IMR-90 (cell line): ENCODE measurements around the gene CHRNA1. TPM values are rescaled to one million over a fixed set of nuclear protein-coding genes. Genes with fewer than 3 reads are reported as not detected.

Experiments
- ATAC-seq: fragments of 200-7000 bp; cut with Tn5 transposase; 2 replicates; pipeline ENCODE4 v1.9.1; 2020; ENCODE audit warnings: low read depth, mild to moderate bottlenecking, moderate library complexity
- BruUV-seq: library from RNA; stranded (reverse); fragments of 400-500 nt; replicated peaks from 2 replicates; lab custom pipeline; 2021; lab: Mats Ljungman, UMichigan
- CTCF ChIA-PET: fragments of 300-600 bp; formaldehyde crosslinking; extraction: SDS; loops from one replicate; lab custom pipeline; 2021; ENCODE audit warnings: antibody characterized with exemption; lab: Yijun Ruan, JAX
- POLR2A ChIA-PET: fragments of 300-600 bp; sonication (Branson Sonifier 250); formaldehyde crosslinking; loops from one replicate; lab custom pipeline; 2022; ENCODE audit warnings: antibody characterized with exemption; ENCODE audit not compliant: unreplicated experiment; lab: Charles Lee
- DNase-seq: peaks from one replicate; pipeline ENCODE4 v3.0.0; 2013
- H2AFZ ChIP-seq: replicated peaks from 2 replicates; pipeline ENCODE3; 2013; ENCODE audit warnings: low read length, mild to moderate bottlenecking; ENCODE audit not compliant: poor library complexity
- H2AK5ac ChIP-seq: 2 replicates; pipeline ENCODE4 v1.6.1; 2013; ENCODE audit warnings: low read depth, low read length, inconsistent platforms
- H2AK9ac ChIP-seq: replicated peaks from 2 replicates; pipeline ENCODE3; 2013; ENCODE audit warnings: mild to moderate bottlenecking, low read depth, low read length, moderate library complexity; ENCODE audit not compliant: poor library complexity
- H2BK120ac ChIP-seq: 2 replicates; pipeline ENCODE4 v1.6.1; 2013; ENCODE audit warnings: low read depth, low read length, inconsistent platforms
- H2BK15ac ChIP-seq: 3 replicates; pipeline ENCODE4 v1.6.1; 2013; ENCODE audit warnings: low read depth, low read length, inconsistent platforms
- H2BK20ac ChIP-seq: 2 replicates; pipeline ENCODE4 v1.6.1; 2013; ENCODE audit warnings: low read depth, mild to moderate bottlenecking, inconsistent platforms, low read length, moderate library complexity
- H2BK5ac ChIP-seq: 2 replicates; pipeline ENCODE4 v1.6.1; 2013; ENCODE audit warnings: mild to moderate bottlenecking, low read depth, low read length, inconsistent platforms; ENCODE audit not compliant: poor library complexity, severe bottlenecking
- H3K14ac ChIP-seq: replicated peaks from 2 replicates; pipeline ENCODE4 v1.6.1; 2013; ENCODE audit warnings: low read depth, low read length, inconsistent platforms
- H3K18ac ChIP-seq: 2 replicates; pipeline ENCODE4 v1.6.1; 2013; ENCODE audit warnings: low read depth, low read length, control low read depth
- H3K23ac ChIP-seq: 2 replicates; pipeline ENCODE4 v1.6.1; 2013; ENCODE audit warnings: low read depth, low read length, inconsistent platforms
- H3K27ac ChIP-seq: 2 replicates; pipeline ENCODE4 v1.5.1; 2013; ENCODE audit warnings: mild to moderate bottlenecking, control low read depth, low read length; ENCODE audit not compliant: insufficient read depth
- H3K27me3 ChIP-seq: 2 replicates; pipeline ENCODE4 v1.6.1; 2013; ENCODE audit warnings: low read length; ENCODE audit not compliant: control insufficient read depth, insufficient read depth
- H3K36me3 ChIP-seq: 2 replicates; pipeline ENCODE4 v1.6.1; 2013; ENCODE audit warnings: low read length, mixed read lengths; ENCODE audit not compliant: control insufficient read depth, insufficient read depth
- H3K4ac ChIP-seq: 2 replicates; pipeline ENCODE4 v1.6.1; 2013; ENCODE audit warnings: low read depth, low read length, inconsistent platforms
- H3K4me1 ChIP-seq: 2 replicates; pipeline ENCODE4 v1.6.1; 2013; ENCODE audit warnings: low read length, mixed read lengths; ENCODE audit not compliant: control insufficient read depth, insufficient read depth
- H3K4me2 ChIP-seq: 2 replicates; pipeline ENCODE4 v1.6.1; 2013; ENCODE audit warnings: low read depth, mild to moderate bottlenecking, control low read depth, low read length, moderate library complexity
- H3K4me3 ChIP-seq: 2 replicates; pipeline ENCODE4 v1.5.1; 2013; ENCODE audit warnings: low read depth, mild to moderate bottlenecking, control low read depth, low read length, moderate library complexity; ENCODE audit not compliant: insufficient read depth
- H3K56ac ChIP-seq: 2 replicates; pipeline ENCODE4 v1.6.1; 2013; ENCODE audit warnings: low read length, inconsistent platforms; ENCODE audit not compliant: insufficient read depth; ENCODE audit errors: extremely low read depth
- H3K79me1 ChIP-seq, 2 experiments: 2 replicates each; pipeline ENCODE4 v1.6.1; 2013; ENCODE audit warnings: low read length in 2 of 2, inconsistent platforms in 1 of 2, low read depth in 1 of 2
- H3K9ac ChIP-seq: 2 replicates; pipeline ENCODE4 v1.6.1; 2013; ENCODE audit warnings: low read depth, low read length, control low read depth
- H3K9me1 ChIP-seq: 2 replicates; pipeline ENCODE4 v1.6.1; 2013; ENCODE audit warnings: low read length, inconsistent platforms; ENCODE audit not compliant: insufficient read depth
- H3K9me3 ChIP-seq: 2 replicates; pipeline ENCODE4 v1.6.1; 2013; ENCODE audit warnings: low read length; ENCODE audit not compliant: control insufficient read depth, insufficient read depth
- H4K20me1 ChIP-seq: 2 replicates; pipeline ENCODE4 v1.6.1; 2013; ENCODE audit warnings: low read length, inconsistent platforms; ENCODE audit not compliant: insufficient read depth
- H4K5ac ChIP-seq: 2 replicates; pipeline ENCODE4 v1.6.1; 2013; ENCODE audit warnings: mild to moderate bottlenecking, low read depth, low read length, control low read depth
- H4K8ac ChIP-seq, 2 experiments: 2 replicates each; pipeline ENCODE4 v1.6.1; 2013; ENCODE audit warnings: low read depth in 2 of 2, low read length in 2 of 2, control low read depth in 1 of 2, inconsistent platforms in 1 of 2
- H4K91ac ChIP-seq: 2 replicates; pipeline ENCODE4 v1.6.1; 2013; ENCODE audit warnings: low read depth, low read length, inconsistent platforms; ENCODE audit not compliant: insufficient read depth
- BHLHE40 ChIP-seq: fragments of 150-350 bp; IDR thresholded peaks from 2 replicates; pipeline ENCODE4 v1.6.1; 2016; ENCODE audit warnings: mild to moderate bottlenecking, low read depth, low read length
- MAFK ChIP-seq: IDR thresholded peaks from 2 replicates; pipeline ENCODE4 v1.6.1; 2012; ENCODE audit warnings: low read depth, low read length, improper control_type of control experiment
- SMC3 ChIP-seq: fragments of 150-350 bp; IDR thresholded peaks from 2 replicates; pipeline ENCODE4 v1.6.1; 2016; ENCODE audit warnings: low read depth, mild to moderate bottlenecking, antibody characterized with exemption, low read length, moderate library complexity
- WGBS, 2 experiments: methylation state at CpG; one replicate each; pipeline versions ENCODE4 v1.1.5 to v1.1.7; 2013; ENCODE audit warnings: missing lambda C conversion rate in 2 of 2; ENCODE audit not compliant: insufficient read length in 1 of 2; ENCODE audit errors: extremely low coverage in 2 of 2; 5-methylcytosine and 5-hydroxymethylcytosine counted together
- dilution Hi-C: fragments of 300-500 bp; cut with HindIII; formaldehyde crosslinking; loops from one replicate; pipeline ENCODE4 v1.14.3; 2018; ENCODE audit warnings: low sequenced_read_pairs; ENCODE audit not compliant: unreplicated experiment
- in situ Hi-C: fragments of 300-500 bp; cut with MboI; formaldehyde crosslinking; loops from 3 replicates; pipeline ENCODE4 v1.14.3; 2019; ENCODE audit warnings: low sequenced_read_pairs, inconsistent platforms, mixed read lengths
- intact Hi-C: fragments of 100-400 bp; cut with micrococcal nuclease; formaldehyde crosslinking; loops from 2 replicates; pipeline ENCODE4 v1.10.0; 2022
- polyA plus RNA-seq, 3 experiments: library from polyadenylated mRNA; depleted of rRNA; stranded (reverse); fragments of >200 nt; gene quantifications; 2 replicates each; pipeline ENCODE4 v1.2.3, GENCODE V29; 2012; ENCODE audit warnings: low replicate concordance in 1 of 3
- total RNA-seq: library from RNA; depleted of rRNA; stranded (reverse); fragments of >200 nt; gene quantifications from 2 replicates; pipeline ENCODE4 v1.2.3, GENCODE V29; 2012
- TF ChIP-seq, protein P1 (sequence below): conservative IDR thresholded peaks from 2 replicates; pipeline ENCODE4 v1.5.1; 2012; ENCODE audit warnings: mild to moderate bottlenecking, low read depth, low read length, improper control_type of control experiment

CHRNA1 gene
- total and polyA plus RNA-seq, 2 of the 4 experiments (the other 2 are of a cell fraction): 0.75 to 0.90 TPM

DNA sequence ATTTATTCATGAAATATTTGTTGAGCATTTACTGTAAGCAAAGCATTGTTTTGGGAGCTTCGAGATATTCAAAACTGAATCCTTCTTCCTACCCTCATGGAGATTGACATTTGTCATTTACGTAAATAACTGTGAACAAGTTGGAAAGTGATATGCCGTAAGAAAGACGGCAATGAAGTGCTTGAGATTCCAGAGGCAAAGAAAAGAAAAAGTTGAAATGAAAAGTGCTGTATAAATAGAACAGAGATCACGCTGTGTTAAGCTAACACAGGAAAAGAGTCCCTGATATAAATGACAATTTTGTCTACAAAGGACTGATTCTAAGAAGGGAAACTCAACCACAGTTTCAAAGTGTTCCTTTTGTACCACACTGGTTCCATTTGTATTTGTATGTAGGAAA, 1.8 kb downstream of the CHRNA1 start:
- POLR2A ChIA-PET: no interaction called here
- no peak overlapping the region; the same call in 1 of the 2 replicates for H3K4me2 ChIP-seq

More for the DNA sequence above, 1.8 kb downstream of the CHRNA1 start:
- Histone ChIP-seq H2AK9ac (no peak overlapping the region), H2BK120ac (peak overlapping the region; percentile 38; the same call in 1 of the 2 replicates), H3K18ac (peak overlapping the region; percentile 90), H4K5ac (peak overlapping the region; percentile 75), H3K36me3 (no peaks in the 10 kb centered on the region), H3K9me1 (peaks cover 26% of the 10 kb centered on the region), H4K8ac (peak overlapping the region; percentile 48 to 49; a peak in 2 of 4 replicates), H3K9me3 (no peaks in the 10 kb centered on the region), H3K14ac (peak overlapping the region; percentile 1; the same call in 1 of the 2 replicates), H3K9ac (peak overlapping the region; percentile 23; the same call in 1 of the 2 replicates), H3K79me1 (0 out of 4 replicates have a peak, but pooled peaks cover 0 to 4% of the 10 kb centered on the region in 2 experiments), H3K4me1 (peaks cover 22% of the 10 kb centered on the region), H2AFZ (no peak overlapping the region), H3K56ac (0 out of 2 replicates have a peak overlapping the region, but pooled peaks have one; percentile 39), H2BK20ac (peak overlapping the region; percentile 24; the same call in 1 of the 2 replicates), H3K4me3 (no peak overlapping the region), H3K23ac (peak overlapping the region; percentile 9; the same call in 1 of the 2 replicates), H2BK15ac (no peak overlapping the region; the same call in 2 of the 3 replicates), H4K91ac (no peak overlapping the region), H2AK5ac (no peak overlapping the region), H3K27ac (peak overlapping the region; percentile 63; the same call in 1 of the 2 replicates), H2BK5ac (peak overlapping the region; percentile 87), H4K20me1 (no peaks in the 10 kb centered on the region), H3K27me3 (no peaks in the 10 kb centered on the region), H3K4ac (peak overlapping the region; percentile 52; the same call in 1 of the 2 replicates)
- intact Hi-C loops (loop anchor here (5.0 kb wide), 1 partner anchor 335 kb away; no protein-coding TSS in a partner anchor), in situ Hi-C loops (no loop called here), dilution Hi-C loops (loop anchor here (25.0 kb wide), 1 partner anchor 225 kb away; no protein-coding TSS in a partner anchor)
- TF ChIP-seq BHLHE40 (no peak), SMC3 (no peak), MAFK (no peak)
- TF ChIP-seq, protein P1, sequence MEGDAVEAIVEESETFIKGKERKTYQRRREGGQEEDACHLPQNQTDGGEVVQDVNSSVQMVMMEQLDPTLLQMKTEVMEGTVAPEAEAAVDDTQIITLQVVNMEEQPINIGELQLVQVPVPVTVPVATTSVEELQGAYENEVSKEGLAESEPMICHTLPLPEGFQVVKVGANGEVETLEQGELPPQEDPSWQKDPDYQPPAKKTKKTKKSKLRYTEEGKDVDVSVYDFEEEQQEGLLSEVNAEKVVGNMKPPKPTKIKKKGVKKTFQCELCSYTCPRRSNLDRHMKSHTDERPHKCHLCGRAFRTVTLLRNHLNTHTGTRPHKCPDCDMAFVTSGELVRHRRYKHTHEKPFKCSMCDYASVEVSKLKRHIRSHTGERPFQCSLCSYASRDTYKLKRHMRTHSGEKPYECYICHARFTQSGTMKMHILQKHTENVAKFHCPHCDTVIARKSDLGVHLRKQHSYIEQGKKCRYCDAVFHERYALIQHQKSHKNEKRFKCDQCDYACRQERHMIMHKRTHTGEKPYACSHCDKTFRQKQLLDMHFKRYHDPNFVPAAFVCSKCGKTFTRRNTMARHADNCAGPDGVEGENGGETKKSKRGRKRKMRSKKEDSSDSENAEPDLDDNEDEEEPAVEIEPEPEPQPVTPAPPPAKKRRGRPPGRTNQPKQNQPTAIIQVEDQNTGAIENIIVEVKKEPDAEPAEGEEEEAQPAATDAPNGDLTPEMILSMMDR: no peak
- no TSS peak for BruUV-seq
- CTCF ChIA-PET: interaction anchor here (1.4 to 1.9 kb wide), 6 partner anchors 9 to 228 kb away, joined by 3 to 7 read pairs (median 5); no protein-coding TSS in a partner anchor
- ATAC-seq (no peak), DNase-seq (no peak)
- WGBS, 2 experiments: no CpG with 5 or more reads among the region's 5 CpGs
